NCI-H1048 (cell line): ENCODE measurements around the gene AVPR2.
A peak's percentile ranks its signal among the peaks of the same experiment; 100 is the strongest.

Experiments
- DNase-seq: peaks from one replicate; lab custom pipeline; 2025; lab: John Stamatoyannopoulos, UW

AVPR2 gene

DNA sequence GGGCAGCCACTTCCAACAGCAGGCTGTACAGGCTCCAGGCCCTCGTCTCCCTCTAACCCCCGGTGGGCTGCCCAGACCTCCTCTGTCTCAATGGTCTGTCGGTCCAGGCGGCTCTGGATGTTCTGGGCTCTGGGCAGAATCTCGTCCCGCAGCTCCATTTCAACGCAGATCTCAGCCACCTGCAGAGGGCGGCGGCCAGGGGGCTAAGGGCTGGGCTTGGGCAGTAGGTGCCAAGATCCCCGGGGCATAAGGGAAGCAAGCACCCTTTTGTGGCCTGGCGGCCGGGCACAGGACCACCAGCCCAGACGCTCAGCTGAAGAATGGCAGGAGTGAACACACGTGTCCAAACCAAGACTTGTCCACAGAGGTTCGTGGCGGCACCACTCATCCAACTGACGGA lies 9.2 kb downstream of the AVPR2 start:
- DNase-seq: no peak

DNA sequence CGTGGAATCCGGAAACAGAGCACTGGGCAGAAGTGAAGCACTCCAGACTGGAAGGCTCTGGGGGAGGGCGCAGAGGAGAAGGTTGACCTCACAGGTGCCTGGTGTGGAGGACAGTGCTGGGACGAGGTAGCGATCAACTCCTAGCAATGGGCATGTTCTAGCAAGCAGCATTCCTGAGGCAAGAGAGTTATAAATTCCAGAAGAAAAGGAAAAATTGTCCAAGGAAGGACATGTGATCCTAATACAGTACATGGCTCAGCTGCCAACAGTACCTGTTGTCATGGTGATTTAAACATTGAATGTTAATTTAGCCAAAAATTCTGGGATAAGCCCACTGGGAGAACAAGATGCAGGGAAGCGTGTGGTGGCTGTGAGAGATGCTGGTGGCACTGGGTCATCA lies 13.4 kb downstream of the AVPR2 start:
- DNase-seq: no peak

DNA sequence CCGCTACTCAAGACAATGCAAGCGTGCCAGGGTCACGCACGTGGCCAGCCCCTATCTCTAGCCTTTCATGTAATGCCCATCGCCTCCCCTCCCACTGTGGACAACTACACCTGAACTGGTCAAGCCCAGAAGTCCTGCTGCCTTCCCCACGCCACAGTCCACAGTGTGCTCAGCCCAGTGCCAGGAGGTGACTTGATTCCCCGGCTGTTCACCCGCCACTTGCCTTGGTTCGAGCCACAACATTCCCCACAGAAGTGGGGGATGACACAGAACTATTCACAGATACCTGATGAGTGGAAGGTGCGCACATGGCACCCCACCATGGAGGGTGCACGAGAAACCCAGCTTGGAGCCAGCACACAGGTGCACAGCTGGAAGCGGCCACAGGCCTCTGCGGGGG lies 14.8 kb downstream of the AVPR2 start:
- DNase-seq: no peak

DNA sequence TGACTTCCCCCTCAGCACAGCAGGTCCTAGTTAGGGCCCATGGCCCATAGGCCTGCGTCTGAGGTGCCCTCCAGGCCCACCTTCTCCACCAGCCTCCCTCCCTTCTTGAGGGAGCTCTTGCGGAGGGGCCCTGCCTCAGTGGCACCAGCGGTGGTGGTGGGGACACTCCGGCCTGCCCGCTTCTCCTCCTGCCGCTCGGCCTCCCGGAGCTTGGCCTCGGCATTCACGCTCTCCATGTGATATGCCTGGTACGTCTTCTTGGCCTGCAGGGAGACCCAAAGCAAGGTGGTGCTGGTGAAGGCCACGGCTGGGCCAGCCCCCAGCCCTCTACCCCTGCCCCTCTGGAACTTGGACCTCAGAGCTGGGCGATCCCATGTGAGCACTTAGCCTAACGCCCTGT lies 16.1 kb downstream of the AVPR2 start:
- DNase-seq: no peak

DNA sequence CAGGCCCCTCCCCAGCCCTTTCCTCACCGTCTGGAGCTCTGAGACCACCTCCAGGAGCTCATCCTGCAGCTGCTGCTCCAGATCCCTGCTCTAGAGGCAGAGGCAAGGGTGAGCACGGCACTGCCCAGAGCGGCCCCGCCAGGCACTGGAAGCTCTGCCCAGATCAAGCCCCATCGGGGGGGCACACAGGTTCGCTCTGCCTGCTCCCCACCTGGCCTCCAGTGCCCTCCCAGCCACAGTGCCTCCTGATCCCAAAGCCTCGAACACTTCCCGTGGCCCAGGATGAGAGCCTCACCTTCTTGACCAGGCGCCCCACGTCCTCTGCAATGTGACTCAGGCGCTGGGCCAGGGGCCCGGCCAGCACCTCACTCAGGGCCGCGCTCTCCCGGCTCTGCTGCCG lies 16.6 kb downstream of the AVPR2 start:
- no peak for DNase-seq

DNA sequence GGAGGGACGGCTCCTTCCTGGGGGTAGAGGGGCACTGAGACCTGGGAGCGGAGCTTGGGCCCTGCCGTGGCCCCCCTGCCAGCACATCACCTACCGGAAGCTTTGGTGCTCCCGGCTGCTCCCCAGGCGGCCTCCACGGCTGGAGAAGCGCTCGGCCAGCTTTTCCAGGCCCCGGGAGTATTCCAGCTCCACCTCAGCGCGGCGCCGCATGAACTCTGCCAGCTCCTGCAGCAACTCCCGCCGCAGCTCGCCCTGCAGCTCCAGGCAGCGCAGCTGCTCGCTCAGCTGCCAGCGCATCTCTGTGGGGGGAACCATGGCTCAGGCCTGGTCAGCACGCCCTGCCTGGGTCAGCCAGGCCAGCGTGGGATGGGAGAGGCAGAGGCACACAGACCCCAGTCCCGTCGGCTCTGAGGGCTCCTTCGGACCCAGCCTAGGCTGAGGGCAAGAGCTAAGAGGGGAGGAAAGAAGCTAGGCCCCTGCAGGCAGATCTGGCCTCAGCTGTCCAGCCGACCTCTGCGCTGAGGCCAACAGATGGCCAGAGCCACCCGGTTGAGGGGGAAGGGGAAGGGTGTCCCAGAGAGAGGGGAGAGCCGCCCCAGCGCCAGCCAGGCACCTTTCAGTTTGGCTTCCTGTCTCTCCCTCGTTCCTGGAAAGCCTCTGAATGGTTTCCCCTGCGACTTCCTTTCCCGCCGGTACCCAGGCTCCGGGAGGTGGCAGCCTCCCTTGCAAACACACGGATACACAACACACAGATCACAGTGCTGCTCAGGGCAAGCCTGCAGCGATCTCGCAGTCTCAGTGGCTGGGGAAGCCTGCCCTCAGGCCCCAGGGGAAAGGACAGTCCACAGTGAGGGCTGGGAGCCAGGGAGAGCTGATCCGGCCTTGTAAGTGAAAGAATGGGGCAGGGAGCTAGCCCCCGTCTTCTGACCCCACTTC lies 17.3 kb downstream of the AVPR2 start:
- DNase-seq: no peak

DNA sequence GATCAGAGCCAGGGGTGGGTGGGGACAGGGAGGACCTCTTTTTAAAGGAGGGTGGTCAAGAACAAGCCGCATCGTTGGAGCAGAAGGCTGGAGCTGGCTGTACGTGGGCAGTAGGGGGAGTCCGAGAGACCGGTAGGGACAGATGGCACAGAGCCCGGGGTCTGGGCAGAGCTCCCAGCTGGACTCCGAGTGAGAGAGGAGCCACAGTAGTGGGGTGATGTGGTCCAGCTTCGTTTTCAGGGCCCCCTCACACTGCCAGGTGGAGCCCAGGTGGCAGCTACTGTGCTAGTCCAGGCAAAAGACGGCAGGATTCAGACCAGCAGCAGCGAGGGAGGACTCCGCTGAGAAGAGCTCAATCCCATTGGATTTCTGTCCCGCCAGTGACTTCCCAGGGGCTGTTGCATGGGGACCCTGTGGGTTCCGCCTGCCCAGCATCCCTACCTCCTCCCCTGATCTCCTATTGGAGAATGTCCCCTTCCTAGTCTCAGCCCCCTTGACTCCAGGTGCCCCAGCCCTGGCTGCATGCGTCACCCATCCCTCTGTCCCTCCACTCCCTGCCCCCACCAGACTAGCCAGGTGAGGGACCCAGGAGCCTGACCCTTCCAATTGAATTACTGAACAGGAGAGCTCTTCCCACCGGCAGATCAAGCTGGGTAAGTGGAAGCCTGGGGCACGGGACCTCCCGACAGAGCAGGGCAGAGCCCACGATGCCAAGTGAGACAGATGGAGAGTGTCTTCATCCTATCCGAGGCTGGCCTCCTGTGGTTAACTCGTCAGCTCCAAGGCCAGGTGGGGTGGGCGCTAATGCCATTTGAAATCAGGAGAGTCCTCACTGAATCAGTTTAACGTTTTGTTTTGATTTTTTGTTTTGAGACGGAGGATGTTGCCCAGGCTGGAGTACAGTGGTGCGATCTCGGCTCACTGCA lies 18.7 kb downstream of the AVPR2 start:
- DNase-seq: no peak

DNA sequence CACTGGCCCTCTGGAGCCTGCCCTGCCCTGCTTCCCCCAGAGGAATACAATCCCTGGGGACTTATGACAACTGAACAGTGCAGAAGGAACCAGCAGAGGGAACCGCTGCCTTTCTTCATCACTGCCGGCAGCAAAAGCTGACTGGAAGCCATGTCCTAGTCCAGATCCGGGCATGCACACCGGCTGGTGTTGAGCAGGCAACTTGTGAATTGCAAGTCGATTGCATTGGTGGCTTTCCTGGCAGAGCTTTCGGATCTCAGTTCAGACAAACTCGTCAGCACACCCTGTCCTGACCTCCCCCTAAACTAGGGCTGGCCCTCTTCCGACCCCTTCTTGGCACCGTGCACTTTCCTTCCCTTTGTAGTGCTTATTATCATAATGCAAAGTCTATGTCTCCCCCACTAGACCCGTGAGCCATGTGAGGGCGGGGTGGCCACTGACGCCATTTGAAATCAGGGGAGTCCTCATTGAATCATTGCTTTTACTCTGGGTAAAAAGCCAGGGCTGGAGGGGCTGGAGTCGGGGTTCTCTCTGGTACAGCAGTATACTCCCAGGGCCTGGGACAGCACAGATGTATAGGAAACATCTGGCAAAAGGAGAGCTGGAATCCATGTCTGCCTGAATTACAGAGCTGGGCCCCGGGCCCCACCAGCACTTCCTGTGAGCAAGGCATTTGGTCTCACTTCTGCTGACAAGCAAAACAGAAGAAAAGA lies 19.8 kb downstream of the AVPR2 start:
- no peak for DNase-seq

DNA sequence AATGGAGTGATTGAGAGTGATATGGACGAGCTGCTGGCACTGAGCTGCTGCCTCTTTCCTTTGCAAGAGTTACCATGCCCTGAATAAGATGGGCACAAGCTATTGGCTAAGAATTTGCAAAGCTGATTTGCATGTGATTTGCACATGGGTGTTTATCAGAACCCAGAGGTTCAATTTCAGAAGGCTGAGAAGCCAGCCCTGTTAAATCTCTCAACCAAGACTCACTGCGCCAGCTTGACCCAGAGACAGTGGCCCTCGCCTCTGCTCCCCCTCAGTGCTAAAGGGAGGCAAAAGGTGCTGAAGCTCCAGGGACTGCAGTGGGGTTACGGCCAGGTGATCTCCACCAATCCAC lies 20.9 kb downstream of the AVPR2 start:
- DNase-seq: peak; percentile 26

DNA sequence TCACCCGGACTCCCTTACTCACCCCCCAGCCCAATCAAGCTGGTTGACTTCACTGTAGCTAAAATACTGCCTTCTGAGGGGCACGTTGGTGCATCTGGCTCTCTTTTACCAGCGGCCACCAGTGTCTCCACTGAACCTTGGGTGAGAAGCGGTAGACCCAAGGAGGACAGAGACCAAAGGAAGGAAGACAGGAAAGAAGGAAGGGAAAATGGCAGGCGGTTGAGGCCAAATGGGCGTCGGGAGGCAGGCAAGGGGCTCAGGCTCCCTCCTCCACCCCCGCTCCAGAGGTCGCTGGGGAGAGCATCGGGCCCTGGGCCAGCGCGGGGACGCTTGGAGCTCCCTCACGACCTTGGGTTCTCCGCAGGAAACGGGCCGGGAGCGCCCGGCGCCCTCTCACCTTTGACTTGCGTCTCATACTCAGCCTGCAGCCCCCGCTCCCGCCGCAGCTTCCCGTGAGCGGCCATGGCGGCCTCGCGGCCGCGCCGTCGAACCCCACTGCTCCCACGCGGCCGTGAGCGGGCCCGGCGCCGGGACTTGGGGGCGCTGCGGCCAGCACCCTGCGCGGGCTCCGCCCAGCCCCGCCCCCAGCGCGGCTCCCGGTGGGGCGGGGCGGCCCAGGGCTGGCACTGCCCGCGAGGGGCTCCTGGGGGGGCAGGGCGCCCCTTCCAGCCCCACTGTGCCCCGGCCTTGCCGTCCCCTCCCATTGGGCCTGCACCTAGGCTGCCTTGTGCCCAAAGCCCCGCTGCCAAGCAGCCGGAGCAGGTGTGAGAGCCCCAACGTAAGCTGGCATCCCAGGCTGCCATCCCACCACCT lies 21.5 kb downstream of the AVPR2 start, which contains the start of gene ARHGAP4:
Gene ARHGAP4, minus strand, starts transcription at position 526 of the 813 bp plus-strand sequence. Its CDS starts 62 bp downstream, at position 464.
- DNase-seq: no peak

DNA sequence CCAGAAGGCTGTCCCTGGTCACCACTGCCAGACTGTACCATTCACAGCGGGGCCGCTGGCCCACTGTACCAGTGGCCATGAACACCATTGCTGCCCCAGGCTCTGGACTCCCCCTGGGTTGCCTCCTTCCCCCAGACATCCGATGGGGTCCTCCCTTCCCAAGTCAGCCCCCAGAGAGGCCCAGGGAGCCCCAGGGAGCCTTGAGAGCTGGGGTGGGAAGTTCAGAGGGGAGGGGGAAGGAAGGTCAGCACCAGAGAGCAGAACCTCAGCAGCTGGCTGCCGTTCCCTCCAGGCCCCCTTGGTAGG lies 22.0 kb downstream of the AVPR2 start:
- DNase-seq: no peak

DNA sequence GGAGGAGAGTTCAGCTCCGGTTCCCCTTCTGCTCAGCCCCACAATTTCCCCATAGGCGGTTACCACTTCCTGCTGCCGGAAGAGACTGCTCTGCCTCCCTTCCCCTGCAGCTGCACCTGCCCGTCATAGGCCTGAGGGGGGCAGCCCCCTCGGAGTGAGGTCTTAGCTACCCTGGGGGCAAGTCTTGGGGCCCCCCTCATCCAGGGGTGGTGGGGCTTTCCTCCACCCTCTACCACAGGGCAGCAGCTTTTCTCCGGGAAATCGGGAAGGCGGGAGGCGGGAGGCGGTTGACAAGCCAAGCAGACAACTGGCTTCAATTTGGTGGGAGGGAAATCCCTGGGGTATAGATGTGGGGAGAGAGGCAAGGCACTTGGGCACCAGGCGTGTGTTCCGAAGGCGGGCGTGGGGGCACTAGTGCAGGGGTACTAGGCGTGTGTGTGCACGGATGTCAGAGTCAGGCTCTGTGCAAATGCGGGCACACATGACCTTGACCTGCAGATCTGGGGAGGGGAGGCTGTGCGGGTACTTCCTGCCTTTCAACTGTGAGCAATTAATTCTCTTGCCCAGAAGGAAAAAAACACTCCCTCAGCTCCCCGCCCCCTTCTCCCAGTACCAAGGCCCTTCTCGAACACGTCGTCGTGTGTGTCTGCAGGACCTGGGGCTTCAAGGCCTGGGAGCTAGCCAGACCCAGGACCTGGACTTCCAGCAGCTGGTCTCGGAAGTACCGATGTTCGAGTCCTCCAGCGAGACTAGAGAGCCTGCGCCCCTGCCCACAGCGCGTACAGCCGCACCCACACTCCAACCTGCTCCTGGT lies 22.6 kb downstream of the AVPR2 start:
- DNase-seq: no peak

DNA sequence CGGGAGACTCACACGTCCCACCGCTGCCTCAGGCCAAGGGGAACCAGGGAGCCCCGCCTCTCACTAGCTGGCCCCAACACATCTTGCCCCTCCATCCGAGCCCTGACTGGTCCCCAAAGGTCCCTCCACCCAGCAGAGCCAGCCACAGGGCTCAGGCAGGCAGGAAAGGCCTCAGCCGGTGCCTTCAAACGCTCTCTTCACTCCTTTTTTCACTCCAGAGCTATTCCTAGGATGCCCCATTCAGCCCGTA lies 23.1 kb downstream of the AVPR2 start:
- DNase-seq: no peak

DNA sequence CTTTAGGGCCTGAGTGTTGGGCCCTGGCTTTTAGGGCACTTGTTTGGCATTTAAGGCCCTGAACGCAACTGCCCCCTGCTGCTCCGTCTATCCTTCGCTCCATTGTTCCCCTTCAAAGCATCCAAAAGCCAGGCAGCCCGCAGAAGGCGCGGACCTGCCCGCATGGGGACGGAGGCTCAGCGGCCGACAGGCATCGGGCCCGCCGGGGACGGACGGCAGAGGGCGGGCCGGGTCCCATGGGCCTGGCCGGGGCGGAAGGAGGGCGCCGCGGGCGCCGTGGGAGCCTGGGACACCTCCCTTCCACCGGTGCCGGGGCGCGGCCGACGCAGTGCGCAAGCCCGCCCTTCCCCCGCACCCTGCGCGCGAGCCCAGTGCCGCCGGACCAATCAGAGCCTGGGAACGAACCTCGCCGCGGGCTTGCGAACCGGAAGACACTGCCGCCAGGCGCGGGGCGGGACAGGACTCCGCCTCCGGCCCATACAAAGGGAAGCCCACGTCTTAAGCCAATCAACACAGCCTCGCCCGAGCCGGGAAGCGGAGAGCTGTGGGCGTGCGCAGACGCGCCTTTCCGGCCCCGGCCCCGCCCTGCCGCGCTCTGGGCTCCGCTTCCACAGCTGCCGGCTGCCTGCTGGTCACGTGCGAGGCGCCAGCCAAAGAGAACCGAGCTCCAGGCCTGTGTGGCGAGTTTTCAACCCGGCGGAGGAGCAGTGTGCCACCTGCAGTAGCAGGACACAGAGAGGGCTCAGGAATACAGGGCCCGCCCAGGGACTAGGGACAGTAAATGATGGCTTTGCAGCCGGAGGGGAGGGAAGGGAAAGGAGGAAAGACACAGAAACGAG lies 23.7 kb downstream of the AVPR2 start:
- peak; percentile 85 for DNase-seq

DNA sequence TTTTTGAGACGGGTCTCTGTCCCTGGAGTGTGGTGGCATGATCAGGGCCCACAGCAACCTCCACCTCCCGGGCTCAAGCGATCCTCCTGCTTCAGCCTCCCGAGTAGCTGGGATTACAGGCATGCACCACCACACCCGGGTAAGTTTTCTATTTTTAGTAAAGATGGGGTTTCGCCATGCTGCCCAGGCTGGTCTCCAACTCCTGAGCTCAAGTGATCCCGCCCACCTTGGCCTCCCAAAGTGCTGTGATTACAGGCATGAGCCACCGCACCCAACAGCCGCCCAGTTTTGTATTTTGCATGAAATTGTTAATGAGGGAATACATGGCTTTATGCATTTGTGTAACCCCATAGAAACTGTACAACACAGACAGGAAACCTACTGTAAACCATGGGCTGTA lies 24.4 kb downstream of the AVPR2 start:
- DNase-seq: no peak

DNA sequence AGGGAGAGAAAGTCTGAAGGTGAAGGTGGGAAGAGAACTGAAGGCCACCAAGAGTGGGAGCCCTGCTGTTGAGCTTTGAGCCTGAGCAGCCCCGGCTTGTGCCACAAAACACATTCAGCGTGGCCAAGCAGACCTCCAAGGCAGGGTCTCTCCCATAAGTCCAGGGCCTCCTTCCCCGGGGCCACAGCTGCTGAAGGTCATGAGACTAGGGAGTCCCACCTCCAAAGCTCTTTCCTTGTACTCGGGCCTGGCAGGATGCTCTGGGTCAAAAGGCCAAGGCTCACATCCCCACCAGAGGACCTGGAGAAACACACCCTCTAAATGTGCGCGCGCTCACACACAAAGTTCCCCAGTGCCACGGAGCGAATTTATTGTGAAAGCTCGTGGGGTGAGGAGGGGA lies 25.1 kb downstream of the AVPR2 start:
- no peak for DNase-seq

DNA sequence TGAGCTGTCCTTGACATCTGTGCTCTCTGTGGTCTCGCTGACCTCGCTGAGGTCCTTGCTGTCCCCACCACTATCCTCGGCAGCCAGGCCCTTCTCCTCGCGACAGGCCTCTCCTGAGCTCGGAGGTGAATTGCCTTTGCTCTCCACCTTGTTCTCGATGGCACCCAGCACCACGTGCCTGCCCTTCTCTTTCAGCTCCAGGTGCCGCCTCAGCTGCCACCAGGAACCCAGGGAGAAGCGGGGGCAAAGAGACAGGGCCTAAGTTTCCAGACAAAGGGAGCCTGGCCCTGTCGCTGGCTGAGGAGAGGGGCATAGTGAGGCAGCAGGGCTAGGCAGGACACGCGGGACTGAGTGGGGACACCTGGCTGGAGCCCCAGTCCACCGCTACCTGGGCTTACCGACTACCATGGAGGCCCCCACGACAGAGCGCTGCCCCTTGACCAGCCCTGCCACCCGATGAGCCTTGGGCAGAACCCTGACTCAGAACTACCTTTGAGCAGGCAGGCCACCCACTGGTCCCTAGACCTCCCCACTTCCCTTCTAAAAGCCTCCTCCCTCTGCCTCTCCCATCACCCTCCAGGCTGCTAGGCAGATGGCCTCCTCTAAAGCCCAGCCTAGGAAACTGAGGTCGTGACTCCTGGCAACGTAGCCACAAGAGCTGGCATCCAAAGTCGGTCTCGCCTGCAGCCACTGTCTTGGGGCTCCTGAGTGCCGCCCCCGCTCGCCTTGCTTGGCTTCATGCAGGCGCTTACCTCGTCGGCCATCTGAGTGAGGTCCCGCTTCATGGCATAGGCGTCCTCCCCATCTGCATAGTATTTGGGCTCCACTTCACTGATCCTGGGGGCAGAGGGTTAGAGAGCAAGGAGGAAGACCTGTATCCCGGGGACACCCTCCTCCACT lies 25.8 kb downstream of the AVPR2 start:
- no peak for DNase-seq

DNA sequence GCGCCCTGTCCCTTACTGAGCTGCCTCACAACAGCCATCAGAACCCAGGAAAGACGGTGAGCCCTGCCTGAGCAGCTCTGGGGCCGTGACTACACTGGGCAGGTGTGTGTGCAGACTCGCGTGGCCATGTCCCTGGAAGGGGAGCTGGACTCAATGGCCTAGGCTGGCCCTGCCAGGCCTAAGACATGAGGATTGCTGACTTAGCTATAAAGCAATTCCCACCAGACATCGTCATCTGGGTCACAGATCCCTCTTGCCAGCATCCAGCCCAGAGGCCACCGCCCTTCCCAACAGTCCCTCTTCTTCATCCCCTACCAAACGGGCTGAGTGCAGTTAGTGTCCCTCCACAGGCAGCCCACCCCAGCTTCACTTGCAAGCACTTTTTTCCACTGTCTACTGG lies 26.7 kb downstream of the AVPR2 start:
- DNase-seq: no peak

DNA sequence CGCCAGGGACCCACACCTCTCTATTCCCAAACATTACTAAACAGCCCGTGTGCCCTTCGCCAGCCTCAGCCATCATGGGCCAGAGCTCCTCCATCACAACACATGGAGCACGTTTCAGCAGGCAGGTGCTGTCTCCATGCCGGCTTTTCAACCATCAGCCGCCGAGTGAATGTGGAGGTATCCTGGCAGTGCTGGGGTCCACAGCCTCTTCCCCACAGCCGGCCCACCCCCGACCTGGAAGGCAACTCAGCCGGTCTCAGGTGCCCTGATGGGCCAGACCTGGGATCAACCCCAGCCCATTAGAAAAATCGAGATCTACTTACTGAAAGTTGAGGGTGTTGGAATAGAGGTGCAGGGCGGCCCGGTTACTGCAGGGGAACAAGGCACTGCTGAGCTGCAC lies 27.3 kb downstream of the AVPR2 start:
- DNase-seq: no peak
